ENCODE measurements around the gene RASD2.

- peak; percentile 88 for TF ChIP-seq CTCF (IDR thresholded peaks at IDR 0.05; ENCODE audit: low read depth, low read length)
- peak; percentile 52 for TF ChIP-seq MAX (IDR thresholded peaks at IDR 0.05; ENCODE audit: low read depth, low read length)
Observed at GRCh38 chr22:35582861-35583670, 42.4 kb downstream of the RASD2 start.

Measured in NB4 (cell line).